ENCODE data around the gene ZNF782. TPM values are rescaled to one million over a fixed set of nuclear protein-coding genes. Genes with fewer than 3 reads are reported as not detected.

Gene ZNF782
- total RNA-seq, 1 experiment from 2014 or later: 4.9 TPM

DNA sequence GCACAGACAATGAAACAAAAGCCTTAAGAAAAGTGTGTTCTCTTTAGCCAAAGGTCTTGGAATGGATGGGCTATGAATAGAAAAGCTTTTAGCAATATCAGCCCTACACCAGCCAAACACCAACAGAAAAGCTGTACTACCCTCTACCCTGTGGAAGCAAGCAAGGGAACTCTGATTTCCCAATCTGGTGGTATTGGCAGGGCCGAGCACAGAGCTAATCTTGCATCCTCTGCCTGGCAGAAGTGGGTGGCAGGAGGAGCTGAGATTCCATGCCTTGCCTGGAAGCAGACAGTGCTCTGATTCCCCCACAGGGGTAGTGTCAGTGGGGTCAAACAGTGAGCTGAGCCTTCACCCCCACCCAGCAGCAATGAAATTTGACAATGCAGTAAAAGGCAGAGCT lies 29.6 kb upstream of the ZNF782 start:
- Histone ChIP-seq H2AFZ (ENCODE audit: low read length) (no peak overlapping the region), H2AK5ac (ENCODE audit: insufficient read length, low read length) (no peak overlapping the region), H3K4me2 (ENCODE audit: insufficient read depth, insufficient read length, low read length) (no peak overlapping the region), H3K4ac (ENCODE audit: low read depth, low read length) (no peak overlapping the region), H3T11ph (ENCODE audit: low read length) (no peak overlapping the region), H3K56ac (ENCODE audit: insufficient read length, low read depth, low read length) (no peak overlapping the region), H2BK5ac (ENCODE audit: insufficient read length, low read length) (no peak overlapping the region), H3K27me3 (ENCODE audit: insufficient read depth, low read length) (no peaks in the 10 kb centered on the region), H3K9ac (ENCODE audit: extremely low read depth, insufficient read length, low read length) (no peak overlapping the region), H2BK120ac (ENCODE audit: low read depth, low read length, poor library complexity, severe bottlenecking) (no peak overlapping the region), H4K5ac (ENCODE audit: insufficient read length, low read depth, low read length) (no peak overlapping the region), H2BK15ac (ENCODE audit: low read depth, low read length) (no peak overlapping the region), H3K79me2 (ENCODE audit: insufficient read depth, low read length) (no peaks in the 10 kb centered on the region), H2BK12ac (ENCODE audit: insufficient read length, low read depth, low read length) (no peak overlapping the region), H3K23me2 (ENCODE audit: insufficient read length, low read depth, low read length, poor library complexity, severe bottlenecking) (no peaks in the 10 kb centered on the region), H4K20me1 (ENCODE audit: control insufficient read depth, insufficient read depth, insufficient read length) (no peaks in the 10 kb centered on the region), H3K23ac (ENCODE audit: insufficient read length, low read depth, low read length) (no peak overlapping the region), H3K18ac (ENCODE audit: insufficient read length, low read depth, low read length) (no peak overlapping the region), H3K14ac (ENCODE audit: insufficient read depth, low read length) (no peak overlapping the region), H4K91ac (ENCODE audit: insufficient read length, low read depth, low read length) (no peak overlapping the region), H4K8ac (replicated peaks; ENCODE audit: insufficient read length, low read depth, low read length) (no peak overlapping the region), H3K27ac (ENCODE audit: insufficient read length, low read depth, low read length) (no peak overlapping the region), H3K9me3 (ENCODE audit: control insufficient read depth, low read depth, low read length) (no peaks in the 10 kb centered on the region), H3K79me1 (ENCODE audit: insufficient read depth, low read depth, low read length, poor library complexity, severe bottlenecking) (no peaks in the 10 kb centered on the region), H2BK20ac (ENCODE audit: low read depth, low read length, poor library complexity, severe bottlenecking) (no peak overlapping the region), H3K4me1 (ENCODE audit: insufficient read depth, low read length) (no peaks in the 10 kb centered on the region)
- Mint-ChIP-seq H3K36me3 (ENCODE audit: insufficient read depth in 1 of 3, low read depth in 3 of 3) (no peaks in the 10 kb centered on the region), H3K4me1 (no peaks in the 10 kb centered on the region), H3K4me3 (no peak overlapping the region), H3K9me3 (no peaks in the 10 kb centered on the region), H3K27me3 (ENCODE audit: low read depth) (peaks cover 5% of the 10 kb centered on the region), H3K27ac (no peak overlapping the region)
- WGBS (ENCODE audit: extremely low coverage, insufficient read length, low lambda C conversion rate): no CpG with 5 or more reads among the region's 1 CpG
- no peak for DNase-seq
- TF ChIP-seq, protein P1, sequence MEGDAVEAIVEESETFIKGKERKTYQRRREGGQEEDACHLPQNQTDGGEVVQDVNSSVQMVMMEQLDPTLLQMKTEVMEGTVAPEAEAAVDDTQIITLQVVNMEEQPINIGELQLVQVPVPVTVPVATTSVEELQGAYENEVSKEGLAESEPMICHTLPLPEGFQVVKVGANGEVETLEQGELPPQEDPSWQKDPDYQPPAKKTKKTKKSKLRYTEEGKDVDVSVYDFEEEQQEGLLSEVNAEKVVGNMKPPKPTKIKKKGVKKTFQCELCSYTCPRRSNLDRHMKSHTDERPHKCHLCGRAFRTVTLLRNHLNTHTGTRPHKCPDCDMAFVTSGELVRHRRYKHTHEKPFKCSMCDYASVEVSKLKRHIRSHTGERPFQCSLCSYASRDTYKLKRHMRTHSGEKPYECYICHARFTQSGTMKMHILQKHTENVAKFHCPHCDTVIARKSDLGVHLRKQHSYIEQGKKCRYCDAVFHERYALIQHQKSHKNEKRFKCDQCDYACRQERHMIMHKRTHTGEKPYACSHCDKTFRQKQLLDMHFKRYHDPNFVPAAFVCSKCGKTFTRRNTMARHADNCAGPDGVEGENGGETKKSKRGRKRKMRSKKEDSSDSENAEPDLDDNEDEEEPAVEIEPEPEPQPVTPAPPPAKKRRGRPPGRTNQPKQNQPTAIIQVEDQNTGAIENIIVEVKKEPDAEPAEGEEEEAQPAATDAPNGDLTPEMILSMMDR (conservative IDR thresholded peaks at IDR 0.05): no peak
